Sigmoid colon (tissue), 4 donors: ENCODE data around the gene PACRG.

Experiments
- EP300 ChIP-seq, 4 donors: sonication (generic); formaldehyde crosslinking; IDR thresholded peaks; one replicate each; pipeline ENCODE4 v1.6.1; 2017; ENCODE audit warnings: antibody characterized with exemption in 4 of 4
- TF ChIP-seq, protein P1 (sequence below), 4 experiments: fragments of 450-650 bp in 3 of 4; fragments of 200-600 bp in 1 of 4; IDR thresholded peaks; one replicate each; pipeline ENCODE4 v1.5.1; 2016 to 2019; ENCODE audit warnings: antibody characterized with exemption in 4 of 4, mild to moderate bottlenecking in 3 of 4, moderate library complexity in 2 of 4

DNA sequence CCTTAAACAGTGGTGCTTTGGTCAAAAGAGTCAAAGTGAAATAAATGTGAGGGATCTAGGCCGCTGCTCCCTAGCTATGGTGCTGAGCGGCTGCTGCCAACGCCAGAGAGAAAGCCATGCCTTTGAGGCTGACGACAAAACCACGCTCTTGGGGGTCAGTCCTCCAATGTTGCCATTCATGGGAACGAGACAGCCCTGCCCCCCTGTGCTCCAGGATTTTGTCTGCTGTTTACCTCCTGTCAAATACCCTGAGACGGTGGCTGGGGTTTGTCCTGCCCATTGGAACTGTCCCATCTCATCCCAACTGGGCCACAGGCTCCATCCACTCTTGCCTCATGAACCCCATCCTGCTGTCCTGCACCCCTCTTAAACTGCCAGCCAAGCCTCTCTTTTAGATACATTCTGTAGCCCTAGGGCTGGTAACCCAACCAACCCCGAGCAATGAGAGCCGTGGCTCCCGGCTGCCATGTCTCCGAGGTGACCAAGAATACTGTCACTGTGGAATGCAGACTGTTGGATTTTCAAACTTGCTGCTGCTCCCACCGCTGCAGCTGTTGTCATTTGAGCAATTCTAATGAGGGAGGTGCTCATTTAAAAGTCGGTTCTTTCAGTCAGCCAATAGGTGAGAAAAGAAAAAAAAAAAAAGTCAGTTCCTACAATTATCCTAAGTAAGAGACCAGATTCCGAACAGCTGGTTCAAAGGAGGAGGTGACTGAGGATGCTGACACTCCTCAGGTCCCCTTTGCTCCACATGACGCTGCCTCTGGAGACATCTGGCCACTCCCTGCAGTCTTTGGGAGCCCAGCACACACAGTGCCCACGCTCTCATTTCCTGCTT is 613.7 kb downstream of the PACRG start:
- TF ChIP-seq, protein P1, sequence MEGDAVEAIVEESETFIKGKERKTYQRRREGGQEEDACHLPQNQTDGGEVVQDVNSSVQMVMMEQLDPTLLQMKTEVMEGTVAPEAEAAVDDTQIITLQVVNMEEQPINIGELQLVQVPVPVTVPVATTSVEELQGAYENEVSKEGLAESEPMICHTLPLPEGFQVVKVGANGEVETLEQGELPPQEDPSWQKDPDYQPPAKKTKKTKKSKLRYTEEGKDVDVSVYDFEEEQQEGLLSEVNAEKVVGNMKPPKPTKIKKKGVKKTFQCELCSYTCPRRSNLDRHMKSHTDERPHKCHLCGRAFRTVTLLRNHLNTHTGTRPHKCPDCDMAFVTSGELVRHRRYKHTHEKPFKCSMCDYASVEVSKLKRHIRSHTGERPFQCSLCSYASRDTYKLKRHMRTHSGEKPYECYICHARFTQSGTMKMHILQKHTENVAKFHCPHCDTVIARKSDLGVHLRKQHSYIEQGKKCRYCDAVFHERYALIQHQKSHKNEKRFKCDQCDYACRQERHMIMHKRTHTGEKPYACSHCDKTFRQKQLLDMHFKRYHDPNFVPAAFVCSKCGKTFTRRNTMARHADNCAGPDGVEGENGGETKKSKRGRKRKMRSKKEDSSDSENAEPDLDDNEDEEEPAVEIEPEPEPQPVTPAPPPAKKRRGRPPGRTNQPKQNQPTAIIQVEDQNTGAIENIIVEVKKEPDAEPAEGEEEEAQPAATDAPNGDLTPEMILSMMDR (IDR thresholded peaks at IDR 0.05), result no peak
- no peak for TF ChIP-seq EP300 (IDR thresholded peaks at IDR 0.05)
